Measurements from ENCODE around the gene APMAP.
"Not testable (repeated sequence)": the region's sequence is repeated elsewhere in the genome, so short reads cannot be mapped to it uniquely, and the experiment has no call there.

APMAP gene

GRCh38 chr20:25005661-25006060 lies 13.1 kb upstream of the APMAP start:
- no peak for DNase-seq

DNA sequence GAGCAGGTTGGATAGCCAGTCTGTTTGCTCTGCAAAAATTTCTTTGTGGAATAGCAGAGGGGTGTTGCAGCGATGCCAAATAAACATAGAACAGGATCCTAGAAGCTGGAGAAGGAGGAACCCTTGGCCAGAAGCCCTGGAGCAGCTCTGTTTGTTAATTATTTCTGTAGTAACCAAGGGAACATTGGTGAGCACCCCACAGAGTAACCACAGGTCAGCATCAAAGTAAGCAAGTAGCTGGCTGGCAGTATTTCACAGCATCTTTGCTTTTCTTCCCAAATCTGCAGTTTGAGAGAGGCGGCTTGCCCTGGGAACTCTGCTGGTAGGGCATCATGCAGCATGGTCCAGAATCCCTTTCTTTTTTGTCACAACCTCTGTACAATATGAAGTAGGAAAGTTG lies 12.7 kb upstream of the APMAP start:
- DNase-seq = no peak

DNA sequence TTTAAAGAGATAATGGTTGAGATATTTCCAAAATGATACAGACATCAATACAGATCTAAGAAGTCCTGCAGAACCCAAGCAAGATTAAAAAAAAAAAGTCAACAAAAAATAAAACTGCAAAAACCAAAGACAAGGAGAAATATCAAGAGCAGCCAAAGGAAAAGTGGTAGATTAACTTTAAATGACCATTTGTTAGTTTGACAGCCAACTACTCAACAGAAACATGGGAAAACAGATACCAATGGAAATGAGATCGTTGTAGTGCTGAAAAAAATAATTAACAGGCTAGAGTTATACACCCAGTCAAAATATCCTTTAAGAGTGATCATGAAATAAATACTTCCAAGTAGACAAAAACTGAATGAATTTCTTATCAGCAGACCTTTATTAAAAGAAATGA lies 10.5 kb upstream of the APMAP start:
- DNase-seq = no peak

- not testable (repeated sequence) for DNase-seq
These were observed 8.8 kb upstream of the APMAP start for GRCh38 chr20:25001323-25001722.

DNA sequence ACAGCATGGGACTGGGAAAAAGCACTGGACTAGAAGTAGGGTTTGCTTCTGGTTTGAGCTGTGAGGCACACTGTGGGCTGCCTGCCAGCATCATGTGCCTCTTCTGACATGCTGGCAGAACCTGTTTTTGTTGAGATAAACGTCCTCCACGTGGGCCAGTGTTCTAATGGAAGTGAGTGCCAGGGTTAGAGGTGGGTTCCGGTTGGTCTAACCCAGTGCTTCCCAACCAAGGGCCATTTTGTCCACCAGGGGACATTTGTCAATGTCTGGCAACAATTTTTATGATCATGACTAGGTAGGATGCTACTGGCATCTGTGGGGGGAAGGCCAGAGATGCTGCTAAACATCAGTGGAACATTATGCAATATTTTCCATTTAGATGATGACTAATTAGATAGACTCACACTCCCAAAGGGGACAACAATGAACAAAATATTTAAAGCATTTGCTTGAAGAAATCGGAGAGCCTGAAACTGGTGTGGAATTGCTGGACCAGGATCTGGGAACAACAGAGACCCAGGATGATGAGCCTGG lies 7.8 kb upstream of the APMAP start:
- peak; percentile 84 for DNase-seq

- no peak for DNase-seq
These were observed 7.0 kb upstream of the APMAP start for GRCh38 chr20:24999568-24999967.

GRCh38 chr20:24998631-24999445 lies 6.3 kb upstream of the APMAP start:
- DNase-seq = no peak

DNA sequence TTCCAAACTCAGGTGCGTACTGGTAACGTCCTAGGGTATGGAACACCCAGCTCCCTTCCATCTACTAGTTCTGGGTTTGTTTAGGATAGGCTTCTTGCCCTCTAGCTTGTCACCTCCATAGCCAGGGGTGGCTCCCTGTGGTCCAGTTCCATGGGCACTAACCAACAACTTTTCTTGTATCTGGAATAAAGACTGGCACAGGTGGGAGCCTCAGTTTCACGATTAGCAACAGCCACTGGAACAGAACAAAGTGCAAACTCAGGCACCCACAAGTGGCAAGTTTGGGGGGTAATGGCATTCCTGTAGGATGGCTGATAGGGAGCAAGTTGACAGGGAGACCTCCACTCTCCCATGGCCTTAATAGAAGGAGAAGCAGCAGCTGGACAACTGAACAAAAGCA lies 5.6 kb upstream of the APMAP start:
- DNase-seq = no peak

DNA sequence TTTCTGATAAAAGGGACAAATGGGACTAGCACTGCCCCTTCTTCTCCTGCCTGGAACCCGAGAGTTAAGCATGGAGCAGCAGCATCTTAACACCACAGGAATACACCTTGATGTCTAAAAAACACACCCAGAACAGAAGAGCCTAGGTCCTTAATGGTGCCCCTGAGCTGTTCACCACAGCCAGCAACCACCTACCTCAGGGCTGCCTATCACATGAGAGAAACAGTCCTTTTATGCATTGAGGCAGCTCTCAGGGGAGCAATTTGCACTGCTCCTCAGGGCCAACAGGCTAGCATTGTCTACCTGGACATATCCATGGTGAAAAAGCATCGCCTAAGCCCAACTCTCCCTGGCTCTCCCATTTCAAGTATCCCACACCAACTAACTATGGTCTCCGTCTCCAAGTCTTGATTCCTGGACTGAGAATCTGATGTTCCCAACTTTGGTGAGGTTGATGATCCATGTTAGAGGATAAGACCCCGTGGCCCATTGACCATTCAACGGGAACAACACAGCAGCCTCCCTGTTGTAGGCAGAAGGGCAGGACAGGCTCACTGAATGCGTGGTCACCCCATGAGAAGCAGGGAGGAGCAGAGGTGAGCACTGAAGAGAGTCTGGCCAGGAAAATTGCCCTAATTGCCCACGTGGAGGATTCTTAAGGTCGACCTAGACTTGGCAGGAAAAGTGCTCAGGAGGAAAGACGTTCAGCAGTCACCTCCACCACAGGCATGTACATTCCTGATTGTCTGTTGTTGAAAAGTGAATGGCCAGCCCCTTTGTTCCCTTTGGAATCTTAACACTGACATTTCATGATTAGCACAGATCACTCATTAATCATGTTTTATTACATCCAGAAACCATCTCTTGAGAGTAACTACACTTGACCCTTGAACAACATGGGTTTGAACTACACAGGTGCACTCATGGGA lies 4.2 kb upstream of the APMAP start:
- peak; percentile 57 for DNase-seq

- DNase-seq = no peak
These were observed 3.3 kb upstream of the APMAP start for GRCh38 chr20:24995741-24996448.

- peak; percentile 92 for DNase-seq
These were observed 2.2 kb upstream of the APMAP start for GRCh38 chr20:24994470-24995368.

- no peak for DNase-seq
These were observed 1.6 kb upstream of the APMAP start for GRCh38 chr20:24994186-24994465.

GRCh38 chr20:24993337-24994185 lies 1.0 kb upstream of the APMAP start:
- DNase-seq = peak; percentile 93

DNA sequence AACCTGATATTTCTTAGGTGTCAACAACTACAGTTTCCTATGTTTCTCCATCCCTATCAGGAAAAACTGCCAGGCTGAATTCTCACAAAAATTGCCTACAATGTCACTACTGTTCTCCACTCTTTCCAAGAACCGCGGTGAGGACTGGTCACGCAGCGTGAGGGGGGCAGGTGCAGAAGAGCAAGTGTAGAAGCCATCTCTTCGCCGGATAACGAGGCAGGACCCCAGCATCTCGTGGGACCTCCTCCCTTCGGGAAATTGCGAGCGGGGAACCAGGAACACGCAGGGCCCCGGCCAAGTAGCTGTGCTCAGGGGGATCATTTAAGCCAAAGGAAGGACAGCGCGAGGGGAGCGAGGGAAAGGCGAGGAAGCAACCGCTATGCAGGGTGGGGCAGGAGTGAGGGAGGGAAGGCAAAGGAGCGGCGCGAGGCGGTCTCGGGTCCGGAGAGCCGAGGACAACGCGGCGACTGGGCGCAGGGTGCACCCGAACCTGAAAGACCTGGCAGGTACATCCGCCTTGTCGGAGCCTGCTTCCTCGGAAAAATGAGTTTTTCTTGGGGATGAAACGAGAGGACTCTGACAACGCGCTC lies 559 bp downstream of the APMAP start:
- DNase-seq = peak; percentile 30

GRCh38 chr20:24990810-24991252 lies 1.7 kb downstream of the APMAP start:
- DNase-seq = no peak

DNA sequence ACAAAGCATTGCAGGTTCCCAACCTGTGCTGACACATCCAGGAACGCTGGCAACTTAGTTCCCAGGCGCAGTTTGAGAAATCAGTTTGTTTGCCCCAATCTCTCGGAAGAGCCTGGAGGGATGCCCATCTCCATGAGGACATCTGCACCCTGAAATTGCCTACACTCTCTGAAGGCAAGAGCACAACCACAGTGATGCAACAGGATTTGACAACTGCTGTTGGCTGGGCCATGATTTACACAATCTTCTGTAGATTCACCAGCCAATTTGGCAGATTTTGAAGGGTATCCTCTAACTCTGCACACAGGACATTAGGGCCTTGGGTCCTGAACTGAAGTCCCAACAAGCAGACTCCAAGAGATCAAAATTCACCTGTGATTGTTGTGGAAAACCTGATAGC lies 3.4 kb downstream of the APMAP start:
- DNase-seq = no peak

- DNase-seq = no peak
These were observed 4.4 kb downstream of the APMAP start for GRCh38 chr20:24987873-24988835.

DNA sequence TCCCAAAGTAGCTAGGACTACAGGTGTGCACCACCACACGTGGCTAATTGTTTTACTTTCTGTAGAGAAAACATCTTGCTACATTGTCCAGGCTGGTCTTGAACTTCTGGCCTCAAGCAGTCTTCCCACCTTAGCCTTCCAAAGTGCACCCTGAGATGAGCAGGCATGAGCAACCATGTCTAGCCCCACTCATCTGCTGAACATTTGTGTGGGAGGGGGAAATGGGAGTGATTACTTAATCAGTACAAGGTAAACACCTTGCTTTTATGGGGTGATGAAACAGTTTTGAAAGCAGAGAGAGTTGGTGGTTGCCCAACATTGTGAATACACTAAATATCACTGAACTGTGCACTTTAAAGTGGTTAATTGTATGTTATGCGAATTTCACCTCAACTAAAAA lies 5.3 kb downstream of the APMAP start:
- DNase-seq = no peak

DNA sequence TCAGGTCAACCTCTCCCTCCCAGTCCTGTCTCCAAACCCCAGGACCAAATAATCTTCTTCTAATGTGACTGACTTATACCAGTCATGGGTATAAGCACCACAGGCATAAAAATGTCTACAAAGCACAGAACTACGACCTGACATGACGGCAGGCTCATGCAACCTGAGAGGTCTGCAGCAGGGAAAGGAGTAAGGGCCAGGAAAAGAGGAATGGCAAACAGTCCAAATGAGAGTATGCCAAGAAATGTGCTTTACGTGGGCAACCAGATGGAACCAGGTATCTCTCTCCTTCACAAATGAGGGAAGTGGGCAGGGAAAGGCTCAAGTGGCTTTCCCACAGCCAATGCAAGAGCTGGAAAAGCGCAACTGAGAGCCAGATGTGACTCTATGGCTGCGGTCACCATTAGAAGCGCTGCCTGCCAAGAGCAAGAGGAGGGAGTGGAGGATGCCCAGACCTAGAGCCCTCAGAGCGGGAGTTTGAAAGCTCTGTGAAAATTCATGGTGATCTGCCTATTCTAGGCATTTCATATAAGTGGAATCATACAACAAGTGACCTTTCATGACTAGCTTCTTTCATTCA lies 6.0 kb downstream of the APMAP start:
- peak; percentile 89 for DNase-seq
